Upper lobe of left lung (tissue), 6 donors: ENCODE data around the gene RFWD3. TPM values are rescaled to one million over a fixed set of nuclear protein-coding genes. Genes with fewer than 3 reads are reported as not detected.

Experiments used
- ATAC-seq, 2 donors: fragments of 200-7000 bp; cut with Tn5 transposase; one replicate each; pipeline ENCODE4 v1.9.1; 2022; ENCODE audit warnings: mild to moderate bottlenecking in 2 of 2, moderate library complexity in 2 of 2; ENCODE audit not compliant: low FRiP score in 2 of 2
- DNase-seq, 2 donors: peaks; one replicate each; pipeline ENCODE4 v3.0.0-alpha.2; 2019 to 2020
- H3K27ac ChIP-seq, 4 donors: fragments of 200-600 bp; sonication (generic); one replicate each; pipeline ENCODE4 v1.5.1; 2016 to 2019
- H3K27me3 ChIP-seq, 4 donors: fragments of 200-600 bp; sonication (generic); one replicate each; pipeline ENCODE4 v1.5.1; 2017 to 2019
- H3K36me3 ChIP-seq, 4 donors: fragments of 200-600 bp; sonication (generic); one replicate each; pipeline ENCODE4 v1.5.1; 2016 to 2019
- H3K4me1 ChIP-seq, 4 donors: fragments of 200-600 bp; sonication (generic); one replicate each; pipeline ENCODE4 v1.5.1; 2018 to 2019
- H3K4me3 ChIP-seq, 4 donors: fragments of 200-600 bp; sonication (generic); one replicate each; pipeline ENCODE4 v1.5.1; 2017 to 2019; ENCODE audit warnings: mild to moderate bottlenecking in 2 of 4, moderate library complexity in 1 of 4
- H3K9me3 ChIP-seq, 4 donors: fragments of 200-600 bp; sonication (generic); one replicate each; pipeline ENCODE4 v1.5.1; 2018 to 2019
- EP300 ChIP-seq, 4 donors: sonication (generic); formaldehyde crosslinking; IDR thresholded peaks; one replicate each; pipeline ENCODE4 v1.5.1; 2017; ENCODE audit warnings: antibody characterized with exemption in 4 of 4, control low read depth in 2 of 4
- POLR2A ChIP-seq, 4 donors: fragments of 450-650 bp; IDR thresholded peaks; one replicate each; pipeline ENCODE4 v1.5.1; 2016 to 2017; ENCODE audit warnings: antibody characterized with exemption in 4 of 4, mild to moderate bottlenecking in 2 of 4
- POLR2AphosphoS5 ChIP-seq, 2 donors: sonication (generic); formaldehyde crosslinking; IDR thresholded peaks; one replicate each; pipeline ENCODE4 v1.5.1; 2017; ENCODE audit warnings: antibody characterized with exemption in 2 of 2
- WGBS, 2 donors: methylation state at CpG; one replicate each; pipeline ENCODE4 v1.1.5; 2017 to 2018; 5-methylcytosine and 5-hydroxymethylcytosine counted together
- total RNA-seq, 6 donors: library from RNA; depleted of rRNA in 4 of 6; stranded (reverse); fragments of >200 nt in 4 of 6; gene quantifications; one replicate each; pipeline versions ENCODE4 v1.1.0 to v1.2.1, GENCODE V29; 2016 to 2021
- TF ChIP-seq, protein P1 (sequence below), 6 experiments: fragments of 450-650 bp in 4 of 6; fragments of 200-600 bp in 2 of 6; sonication (generic) in 2 of 6; IDR thresholded peaks; one replicate each; pipeline ENCODE4 v1.5.1; 2016 to 2019; ENCODE audit warnings: antibody characterized with exemption in 6 of 6
- donor health status: DM: no; HTN: no; CAD: no; lungs with moderate emphysema.
- donor health status: DM: no; HTN: yes; CAD: no; lungs with severe emphysema.

The RFWD3 gene, protein sequence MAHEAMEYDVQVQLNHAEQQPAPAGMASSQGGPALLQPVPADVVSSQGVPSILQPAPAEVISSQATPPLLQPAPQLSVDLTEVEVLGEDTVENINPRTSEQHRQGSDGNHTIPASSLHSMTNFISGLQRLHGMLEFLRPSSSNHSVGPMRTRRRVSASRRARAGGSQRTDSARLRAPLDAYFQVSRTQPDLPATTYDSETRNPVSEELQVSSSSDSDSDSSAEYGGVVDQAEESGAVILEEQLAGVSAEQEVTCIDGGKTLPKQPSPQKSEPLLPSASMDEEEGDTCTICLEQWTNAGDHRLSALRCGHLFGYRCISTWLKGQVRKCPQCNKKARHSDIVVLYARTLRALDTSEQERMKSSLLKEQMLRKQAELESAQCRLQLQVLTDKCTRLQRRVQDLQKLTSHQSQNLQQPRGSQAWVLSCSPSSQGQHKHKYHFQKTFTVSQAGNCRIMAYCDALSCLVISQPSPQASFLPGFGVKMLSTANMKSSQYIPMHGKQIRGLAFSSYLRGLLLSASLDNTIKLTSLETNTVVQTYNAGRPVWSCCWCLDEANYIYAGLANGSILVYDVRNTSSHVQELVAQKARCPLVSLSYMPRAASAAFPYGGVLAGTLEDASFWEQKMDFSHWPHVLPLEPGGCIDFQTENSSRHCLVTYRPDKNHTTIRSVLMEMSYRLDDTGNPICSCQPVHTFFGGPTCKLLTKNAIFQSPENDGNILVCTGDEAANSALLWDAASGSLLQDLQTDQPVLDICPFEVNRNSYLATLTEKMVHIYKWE
- total RNA-seq: 10 to 100 TPM in 5 of 6 donors, 1 to 10 TPM in 1; 6.0 to 28.6 (median 20.0) TPM

DNA sequence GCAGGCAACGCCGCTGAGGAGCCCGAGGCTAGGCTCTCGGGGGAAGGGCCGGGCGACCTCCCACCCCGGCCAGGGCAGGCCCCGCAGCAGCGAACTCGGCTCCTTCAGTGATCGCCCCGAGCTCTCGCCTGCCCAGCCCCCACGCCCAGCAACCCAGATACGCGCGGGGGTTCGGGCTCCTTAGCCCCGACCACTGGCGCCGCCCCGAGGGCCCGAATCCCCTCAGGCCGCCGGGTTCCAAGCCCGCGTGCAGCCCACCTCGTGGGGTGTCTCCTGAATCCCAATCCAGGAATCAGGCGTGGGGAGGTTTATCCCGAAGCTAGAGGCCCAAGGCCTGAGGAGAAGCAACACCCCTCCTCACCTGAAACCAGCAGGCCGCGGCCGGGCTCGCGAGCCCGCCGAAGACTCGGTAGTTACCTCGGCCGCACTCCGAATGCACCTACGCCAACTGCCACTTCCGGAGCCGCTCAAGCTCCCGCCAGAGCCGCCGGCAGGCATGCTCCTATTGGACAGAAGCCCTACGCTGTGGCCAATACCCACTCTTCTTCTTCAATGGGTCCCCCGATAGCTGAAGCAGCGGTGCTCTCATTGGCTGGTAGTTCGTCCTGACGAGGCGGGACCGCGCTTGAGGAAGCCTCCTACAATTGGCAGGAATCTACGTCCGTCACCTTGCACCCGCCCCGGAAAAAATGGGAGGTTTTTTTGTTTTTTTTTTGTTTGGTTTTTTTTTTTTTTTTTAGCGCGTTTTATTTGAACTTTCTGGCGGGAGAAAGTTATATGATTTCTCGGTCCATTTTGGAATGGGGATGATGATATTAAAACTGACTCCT, at the start of gene RFWD3:
TSS of gene RFWD3 (minus strand) at position 453 of the 830 bp plus-strand sequence. CDS start 5,428 bp downstream, outside the sequence.
- H3K36me3 ChIP-seq: peaks cover 5 to 40% (median 9%) of the 10 kb centered on the region in 4 donors
- peak within 1 kb of the TSS; percentile 69 to 82 (median 74) for H3K27ac ChIP-seq
- DNase-seq: peak; percentile 92 to 97
- peaks cover 8 to 20% (median 11%) of the 10 kb centered on the region in 4 donors for H3K4me1 ChIP-seq
- TF ChIP-seq POLR2AphosphoS5 (IDR thresholded peaks at IDR 0.05): peak; percentile 63 to 65
- TF ChIP-seq, protein P1, sequence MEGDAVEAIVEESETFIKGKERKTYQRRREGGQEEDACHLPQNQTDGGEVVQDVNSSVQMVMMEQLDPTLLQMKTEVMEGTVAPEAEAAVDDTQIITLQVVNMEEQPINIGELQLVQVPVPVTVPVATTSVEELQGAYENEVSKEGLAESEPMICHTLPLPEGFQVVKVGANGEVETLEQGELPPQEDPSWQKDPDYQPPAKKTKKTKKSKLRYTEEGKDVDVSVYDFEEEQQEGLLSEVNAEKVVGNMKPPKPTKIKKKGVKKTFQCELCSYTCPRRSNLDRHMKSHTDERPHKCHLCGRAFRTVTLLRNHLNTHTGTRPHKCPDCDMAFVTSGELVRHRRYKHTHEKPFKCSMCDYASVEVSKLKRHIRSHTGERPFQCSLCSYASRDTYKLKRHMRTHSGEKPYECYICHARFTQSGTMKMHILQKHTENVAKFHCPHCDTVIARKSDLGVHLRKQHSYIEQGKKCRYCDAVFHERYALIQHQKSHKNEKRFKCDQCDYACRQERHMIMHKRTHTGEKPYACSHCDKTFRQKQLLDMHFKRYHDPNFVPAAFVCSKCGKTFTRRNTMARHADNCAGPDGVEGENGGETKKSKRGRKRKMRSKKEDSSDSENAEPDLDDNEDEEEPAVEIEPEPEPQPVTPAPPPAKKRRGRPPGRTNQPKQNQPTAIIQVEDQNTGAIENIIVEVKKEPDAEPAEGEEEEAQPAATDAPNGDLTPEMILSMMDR (IDR thresholded peaks at IDR 0.05): no peak
- no peak for TF ChIP-seq EP300 (IDR thresholded peaks at IDR 0.05)
- peak in 1 of 4 donors; percentile 85 for TF ChIP-seq POLR2A (IDR thresholded peaks at IDR 0.05)
- H3K4me3 ChIP-seq: peak within 1 kb of the TSS; percentile 63 to 83 (median 76)
- WGBS, 2 donors: 0 to 1% methylated on average over 21 to 57 of the region's 63 CpGs
- no peaks in the 10 kb centered on the region for H3K27me3 ChIP-seq
- no peaks in the 10 kb centered on the region for H3K9me3 ChIP-seq
- peak; percentile 100 for ATAC-seq

DNA sequence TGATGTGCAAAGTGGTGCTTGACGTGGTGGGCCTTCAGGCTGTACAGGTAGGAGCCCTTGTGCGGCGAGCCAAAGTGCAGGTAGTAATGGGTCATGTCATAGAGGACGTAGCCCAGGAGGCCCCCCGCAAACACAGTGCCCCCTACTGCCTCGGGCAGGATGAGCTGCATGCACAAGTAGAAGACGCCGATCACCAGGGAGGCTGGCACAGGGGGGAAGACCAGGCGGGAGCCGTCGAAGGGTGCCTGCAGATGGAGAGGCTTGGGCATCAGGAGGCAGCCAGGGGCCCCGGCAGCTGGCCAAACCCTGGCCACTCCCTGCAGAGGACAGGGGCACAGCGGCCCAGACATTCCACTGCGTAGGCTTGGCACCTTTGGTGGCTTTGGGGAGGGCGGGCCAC, 49.7 kb upstream of the RFWD3 start:
- ATAC-seq: no peak
- Histone ChIP-seq H3K27me3 (no peaks in the 10 kb centered on the region), H3K27ac (no peak overlapping the region), H3K4me3 (no peak overlapping the region), H3K36me3 (no peaks in the 10 kb centered on the region), H3K9me3 (no peaks in the 10 kb centered on the region), H3K4me1 (no peaks in the 10 kb centered on the region)
- 84 to 91% methylated on average over 11 to 15 of the region's 15 CpGs for whole genome bisulfite sequencing, 2 donors
- peak in 1 of 2 donors; percentile 69 for DNase-seq
- TF ChIP-seq EP300 (IDR thresholded peaks at IDR 0.05): no peak
- TF ChIP-seq POLR2A (IDR thresholded peaks at IDR 0.05): no peak
- TF ChIP-seq POLR2AphosphoS5 (IDR thresholded peaks at IDR 0.05): no peak
- TF ChIP-seq, protein P1 (IDR thresholded peaks at IDR 0.05): no peak

DNA sequence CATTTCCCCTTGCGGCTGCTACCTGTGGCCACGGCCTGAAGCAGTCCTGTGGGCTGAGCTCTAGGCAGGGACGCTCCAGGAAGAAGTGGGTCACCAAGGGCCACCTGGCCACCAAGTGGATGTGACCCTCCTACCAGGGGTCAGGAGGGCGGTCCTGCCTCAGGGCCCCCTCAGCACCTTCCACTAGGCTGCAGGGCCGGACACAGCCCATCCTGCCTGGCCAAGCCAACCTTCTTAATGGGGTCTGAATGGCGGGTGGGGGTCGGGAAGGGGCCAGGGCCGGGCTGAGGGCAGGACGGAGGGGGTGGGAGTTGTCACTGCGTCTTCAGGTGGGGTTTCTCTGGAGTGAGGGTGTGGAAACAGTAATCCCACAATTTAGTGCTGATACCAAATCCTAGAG, 47.2 kb upstream of the RFWD3 start:
- no peaks in the 10 kb centered on the region for H3K36me3 ChIP-seq
- DNase-seq (peak in 1 of 2 donors; percentile 51), ATAC-seq (no peak)
- no peak for TF ChIP-seq EP300 (IDR thresholded peaks at IDR 0.05)
- TF ChIP-seq POLR2A (IDR thresholded peaks at IDR 0.05): no peak
- TF ChIP-seq POLR2AphosphoS5 (IDR thresholded peaks at IDR 0.05): no peak
- H3K4me1 ChIP-seq: no peaks in the 10 kb centered on the region
- no peak overlapping the region for H3K4me3 ChIP-seq
- 79 to 86% methylated on average over 5 to 10 of the region's 10 CpGs for WGBS, 2 donors
- H3K27ac ChIP-seq: no peak overlapping the region
- no peaks in the 10 kb centered on the region for H3K9me3 ChIP-seq
- no peaks in the 10 kb centered on the region for H3K27me3 ChIP-seq

DNA sequence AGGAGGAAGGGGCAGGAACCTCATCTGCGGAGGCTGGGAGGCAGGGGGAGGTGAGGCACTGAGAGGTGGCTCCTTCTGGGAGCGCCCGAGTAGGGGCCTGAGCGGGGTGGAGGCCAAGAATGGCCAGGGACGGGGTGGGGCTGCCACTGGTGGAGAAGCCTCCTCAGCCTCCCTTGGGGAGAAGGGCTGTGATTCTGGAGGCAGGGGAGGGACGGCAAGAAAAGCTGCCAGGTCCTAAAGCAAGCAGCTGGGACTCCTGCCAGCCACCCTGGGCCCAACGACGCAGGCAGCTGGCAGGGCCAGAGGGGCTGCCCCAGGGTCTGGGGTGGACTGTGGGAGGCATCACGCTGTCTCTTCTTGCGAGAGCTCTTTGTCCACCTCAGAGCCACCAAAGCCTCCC, 46.6 kb upstream of the RFWD3 start:
- no peak for ATAC-seq
- Histone ChIP-seq H3K9me3 (no peaks in the 10 kb centered on the region), H3K36me3 (no peaks in the 10 kb centered on the region), H3K27ac (no peak overlapping the region), H3K27me3 (no peaks in the 10 kb centered on the region), H3K4me3 (no peak overlapping the region), H3K4me1 (no peaks in the 10 kb centered on the region)
- peak in 1 of 2 donors; percentile 52 for DNase-seq
- no peak for TF ChIP-seq EP300 (IDR thresholded peaks at IDR 0.05)
- no peak for TF ChIP-seq POLR2A (IDR thresholded peaks at IDR 0.05)
- no peak for TF ChIP-seq POLR2AphosphoS5 (IDR thresholded peaks at IDR 0.05)
- TF ChIP-seq, protein P1 (IDR thresholded peaks at IDR 0.05): no peak
- WGBS, 2 donors: 76 to 91% methylated on average over 8 to 10 of the region's 10 CpGs
